OCI-LY7 (cell line): ENCODE data around the gene C6orf120.

ENCODE experiments used
- CTCF ChIP-seq: fragments of 200-600 bp; sonication (generic); conservative IDR thresholded peaks from 2 replicates; pipeline ENCODE4 v1.5.1; 2014; ENCODE audit warnings: mild to moderate bottlenecking, antibody characterized with exemption, low read length, moderate library complexity, mixed read lengths
- EZH2phosphoT487 ChIP-seq: fragments of 200-600 bp; sonication (generic); IDR thresholded peaks from 2 replicates; pipeline ENCODE4 v1.6.1; 2018; ENCODE audit warnings: low read depth, borderline replicate concordance, mild to moderate bottlenecking, mixed run types, antibody characterized with exemption, low read length, moderate library complexity, mixed read lengths

GRCh38 chr6:169723200-169723909, 21.4 kb downstream of the C6orf120 start:
- TF ChIP-seq CTCF: no peak
- no peak for TF ChIP-seq EZH2phosphoT487
